Measurements from ENCODE around the gene SARNP. TPM values are rescaled to one million over a fixed set of nuclear protein-coding genes. Genes with fewer than 3 reads are reported as not detected.

The SARNP gene
- total and polyA plus RNA-seq, 9 donors: 48.0 to 89.3 (median 59.7) TPM

DNA sequence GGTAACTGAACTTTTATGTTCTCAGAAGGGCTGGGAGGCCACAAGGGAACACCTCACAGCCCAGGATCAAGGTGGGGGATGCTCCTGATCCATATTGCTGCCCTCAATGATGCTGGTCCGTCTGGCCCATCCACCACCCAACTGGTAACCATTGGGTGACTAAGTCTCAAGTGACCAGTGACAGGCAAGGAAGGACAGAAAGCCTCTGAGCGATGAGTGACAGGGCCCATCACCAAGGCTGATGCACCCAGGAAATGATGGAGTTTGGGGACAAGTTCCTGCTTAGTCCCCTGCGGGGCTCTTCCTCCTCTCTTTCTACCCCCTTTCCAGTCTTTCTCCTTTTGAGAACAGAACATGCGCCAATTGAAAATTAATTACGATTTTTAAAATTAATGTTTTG lies 27.8 kb upstream of the SARNP start:
- 75 to 82% (median 79%) methylated on average over 5 of the region's 5 CpGs for WGBS, 3 donors
- DNase-seq: no peak
- intact Hi-C loops (cut with DNase I): loop anchor here in 1 of 4 donors (5.0 kb wide), 1 partner anchor 87 kb away; the partner anchor contains the start of gene DGKA
- H3K4me1 ChIP-seq (ENCODE audit: insufficient read depth): peaks cover 12% of the 10 kb centered on the region
- H3K27ac ChIP-seq: no peak overlapping the region
- H3K27me3 ChIP-seq: no peaks in the 10 kb centered on the region
- no peak overlapping the region for H3K4me3 ChIP-seq
- TF ChIP-seq EP300 (IDR thresholded peaks at IDR 0.05) (no peak), POLR2A (IDR thresholded peaks at IDR 0.05) (no peak), CTCF (IDR thresholded peaks at IDR 0.05) (no peak)
- H3K9me3 ChIP-seq: no peaks in the 10 kb centered on the region
- H3K36me3 ChIP-seq: no peaks in the 10 kb centered on the region

DNA sequence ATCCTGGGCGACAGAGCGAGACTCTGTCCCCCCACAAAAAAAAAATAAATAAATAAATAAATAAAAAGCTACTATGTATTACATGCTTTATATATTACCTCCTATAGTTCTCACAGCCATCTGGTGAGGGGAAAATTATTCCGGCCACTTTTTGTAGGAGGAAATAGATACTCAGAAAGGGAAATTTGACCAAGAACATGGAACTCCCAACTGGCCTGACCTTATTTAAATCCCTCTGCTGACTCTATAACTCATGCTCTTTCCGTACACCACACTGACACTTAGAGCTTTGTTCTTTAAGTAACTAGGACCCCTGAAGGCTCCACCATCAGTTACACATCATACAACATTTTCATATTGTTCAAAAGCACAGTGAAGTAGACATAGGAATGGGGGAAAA lies 27.4 kb upstream of the SARNP start:
- intact Hi-C loops (cut with DNase I): loop anchor here in 1 of 4 donors (5.0 kb wide), 1 partner anchor 87 kb away; the partner anchor contains the start of gene DGKA
- TF ChIP-seq CTCF (IDR thresholded peaks at IDR 0.05) (no peak), POLR2A (IDR thresholded peaks at IDR 0.05) (no peak), EP300 (IDR thresholded peaks at IDR 0.05) (no peak)
- Histone ChIP-seq H3K27me3 (no peaks in the 10 kb centered on the region), H3K4me3 (no peak overlapping the region), H3K36me3 (no peaks in the 10 kb centered on the region), H3K4me1 (ENCODE audit: insufficient read depth) (peaks cover 12% of the 10 kb centered on the region), H3K9me3 (no peaks in the 10 kb centered on the region), H3K27ac (no peak overlapping the region)
- WGBS, 3 donors: 92 to 94% (median 93%) methylated on average over 4 of the region's 4 CpGs
- no peak for DNase-seq

DNA sequence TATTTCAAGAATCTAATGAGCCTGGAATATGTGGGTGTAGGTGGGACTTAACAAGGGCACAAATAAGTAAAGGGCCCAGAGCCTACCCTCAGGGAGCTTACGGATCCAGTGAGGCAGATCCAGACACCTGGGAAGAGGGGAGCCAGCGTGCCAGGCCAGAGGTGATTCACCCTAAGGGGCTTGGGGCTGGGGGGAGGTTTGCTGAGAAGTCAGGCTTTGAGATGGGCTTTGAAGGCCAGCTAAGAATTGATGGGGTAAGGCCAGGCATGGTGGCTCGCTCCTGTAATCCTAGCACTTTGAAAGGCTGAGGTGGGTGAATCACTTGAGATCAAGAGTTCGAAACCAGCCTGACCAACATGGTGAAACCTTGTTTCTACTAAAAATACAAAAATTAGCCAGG lies 25.9 kb upstream of the SARNP start:
- 92 to 97% (median 92%) methylated on average over 4 of the region's 4 CpGs for WGBS, 3 donors

DNA sequence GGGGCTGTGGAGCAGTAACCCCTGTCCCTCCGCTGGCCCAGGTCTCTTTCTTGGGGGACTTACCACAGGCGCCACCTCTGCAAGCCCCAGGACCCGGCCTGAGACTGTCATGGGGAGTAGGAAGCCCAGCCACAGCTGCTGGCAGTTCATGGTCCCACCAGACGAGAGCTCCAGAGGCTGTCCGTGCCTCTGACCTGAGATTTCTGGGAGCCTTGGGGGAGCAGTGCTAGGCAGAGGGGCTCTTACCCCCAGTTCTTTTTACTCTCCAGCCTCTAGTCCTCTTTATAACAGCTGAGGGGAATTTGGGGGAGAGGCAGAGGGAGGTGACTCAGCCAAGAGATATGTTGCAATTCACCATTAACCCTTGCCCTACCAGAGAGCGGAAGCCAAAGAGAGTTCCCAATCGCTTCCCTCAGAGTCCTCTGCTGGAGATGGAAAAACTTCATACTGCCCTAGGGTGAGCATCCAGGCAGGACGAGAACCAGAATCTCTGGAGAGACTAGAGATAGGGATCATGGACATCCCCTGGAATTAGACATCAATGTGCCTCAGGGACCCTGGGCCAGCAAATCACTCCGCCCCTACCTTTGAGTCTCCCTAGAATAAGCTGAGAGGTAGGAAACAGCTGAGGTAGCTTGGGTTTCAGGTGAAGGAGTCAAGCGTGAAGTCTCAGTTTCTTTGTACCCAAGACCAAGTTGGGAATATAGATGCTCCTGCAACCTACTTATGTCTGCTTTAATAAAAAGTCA lies 25.3 kb upstream of the SARNP start, which contains the start of gene MMP19:
Gene MMP19, minus strand, starts transcription at position 256 of the 749 bp plus-strand sequence. Its CDS starts 106 bp downstream, at position 150.
- WGBS, 3 donors: 22 to 28% (median 22%) methylated on average over 10 of the region's 10 CpGs
- H3K27me3 ChIP-seq: no peaks in the 10 kb centered on the region
- no peaks in the 10 kb centered on the region for H3K9me3 ChIP-seq
- H3K4me3 ChIP-seq: peak within 1 kb of the TSS; percentile 61
- intact Hi-C loops (cut with DNase I): no loop called here
- peak; percentile 81 for TF ChIP-seq POLR2A (IDR thresholded peaks at IDR 0.05)
- peak in 1 of 3 donors; percentile 28 for TF ChIP-seq CTCF (IDR thresholded peaks at IDR 0.05)
- no peak for TF ChIP-seq EP300 (IDR thresholded peaks at IDR 0.05)
- H3K4me1 ChIP-seq (ENCODE audit: insufficient read depth): peaks cover 8% of the 10 kb centered on the region
- peak in 4 of 5 donors; percentile 46 to 81 (median 54) for DNase-seq
- no peaks in the 10 kb centered on the region for H3K36me3 ChIP-seq
- no peak within 1 kb of the TSS for H3K27ac ChIP-seq

More for the DNA sequence above, 25.9 kb upstream of the SARNP start:
- no peaks in the 10 kb centered on the region for H3K36me3 ChIP-seq
- no peaks in the 10 kb centered on the region for H3K27me3 ChIP-seq
- peaks cover 9% of the 10 kb centered on the region for H3K4me1 ChIP-seq (ENCODE audit: insufficient read depth)
- DNase-seq: no peak
- intact Hi-C loops (cut with DNase I): no loop called here
- no peak overlapping the region for H3K27ac ChIP-seq
- H3K4me3 ChIP-seq: no peak overlapping the region
- TF ChIP-seq POLR2A (IDR thresholded peaks at IDR 0.05) (no peak), EP300 (IDR thresholded peaks at IDR 0.05) (no peak), CTCF (IDR thresholded peaks at IDR 0.05) (no peak)
- no peaks in the 10 kb centered on the region for H3K9me3 ChIP-seq
